H1 (cell line): Measurements from ENCODE around the gene VPS13D. TPM values are rescaled to one million over a fixed set of nuclear protein-coding genes. Genes with fewer than 3 reads are reported as not detected.

ENCODE experiments used
- CTCF ChIA-PET: fragments of 300-600 bp; sonication (Branson Sonifier 250); formaldehyde crosslinking; loops from one replicate; lab custom pipeline; 2021; ENCODE audit not compliant: partially characterized antibody; lab: Charles Lee
- POLR2A ChIA-PET: fragments of 300-600 bp; sonication (Branson Sonifier 250); formaldehyde crosslinking; loops from one replicate; lab custom pipeline; 2021; ENCODE audit warnings: inconsistent platforms; ENCODE audit not compliant: partially characterized antibody; lab: Charles Lee
- DNase-seq, 2 experiments: peaks; one replicate each; pipeline versions ENCODE4 v3.0.0 to v3.0.0-alpha.2; 2010 to 2022; ENCODE audit warnings: low spot score in 2 of 2, low read depth in 1 of 2, mixed read lengths in 1 of 2
- FAIRE-seq: peaks from 2 replicates; lab custom pipeline; 2011; peaks lifted over from hg19 to GRCh38; lab: Jason Lieb, UNC
- H2AFZ ChIP-seq: 2 replicates; pipeline ENCODE4 v1.8.1; 2012; ENCODE audit warnings: low read length, inconsistent platforms
- H2AK5ac ChIP-seq: 2 replicates; pipeline ENCODE4 v1.6.1; 2013; ENCODE audit warnings: low read depth, low read length
- H2BK120ac ChIP-seq: replicated peaks from 2 replicates; pipeline ENCODE3; 2013; ENCODE audit warnings: low read depth, low read length, inconsistent platforms
- H2BK12ac ChIP-seq: 2 replicates; pipeline ENCODE4 v1.6.1; 2013; ENCODE audit warnings: low read depth, low read length
- H2BK15ac ChIP-seq: 2 replicates; pipeline ENCODE4 v1.6.1; 2013; ENCODE audit warnings: low read length
- H2BK20ac ChIP-seq: 2 replicates; pipeline ENCODE4 v1.6.1; 2013; ENCODE audit warnings: low read length
- H2BK5ac ChIP-seq: 2 replicates; pipeline ENCODE4 v1.6.1; 2013; ENCODE audit warnings: low read depth, low read length
- H3K14ac ChIP-seq: 2 replicates; pipeline ENCODE4 v1.6.1; 2013; ENCODE audit warnings: inconsistent platforms; ENCODE audit not compliant: insufficient read length
- H3K18ac ChIP-seq: 2 replicates; pipeline ENCODE4 v1.6.1; 2013; ENCODE audit warnings: low read length; ENCODE audit errors: extremely low read depth
- H3K23ac ChIP-seq: 2 replicates; pipeline ENCODE4 v1.6.1; 2013; ENCODE audit warnings: inconsistent platforms; ENCODE audit not compliant: insufficient read length
- H3K23me2 ChIP-seq: 2 replicates; pipeline ENCODE4 v1.6.1; 2013; ENCODE audit warnings: low read depth, low read length
- H3K27ac ChIP-seq: 2 replicates; pipeline ENCODE4 v1.6.1; 2011; ENCODE audit warnings: low read depth, low read length, inconsistent platforms
- H3K27me3 ChIP-seq, 4 experiments: replicated peaks in 1 of 4; 1 replicate in 1 of 4; 2 replicates in 3 of 4; pipeline versions ENCODE4 v1.6.1 to v1.8.1; 2011 to 2013; ENCODE audit warnings: low read length in 3 of 4, mild to moderate bottlenecking in 3 of 4, inconsistent platforms in 2 of 4, mixed read lengths in 2 of 4, moderate library complexity in 1 of 4; ENCODE audit not compliant: control insufficient read depth in 3 of 4, insufficient read depth in 3 of 4; ENCODE audit errors: extremely low read depth in 1 of 4
- H3K36me3 ChIP-seq, 4 experiments: 2 replicates each; pipeline versions ENCODE4 v1.6.1 to v1.8.1; 2011 to 2013; ENCODE audit warnings: mild to moderate bottlenecking in 4 of 4, low read length in 3 of 4, moderate library complexity in 2 of 4, control low read depth in 1 of 4, inconsistent platforms in 1 of 4; ENCODE audit not compliant: insufficient read depth in 4 of 4, control insufficient read depth in 2 of 4
- H3K4ac ChIP-seq: replicated peaks from 2 replicates; pipeline ENCODE3; 2013; ENCODE audit warnings: low read length, low read depth, mixed read lengths, inconsistent platforms; ENCODE audit not compliant: insufficient read length
- H3K4me1 ChIP-seq, 4 experiments: replicated peaks in 1 of 4; 1 replicate in 1 of 4; 2 replicates in 3 of 4; pipeline versions ENCODE4 v1.6.1 to v1.8.1; 2011 to 2013; ENCODE audit warnings: low read length in 3 of 4, inconsistent platforms in 2 of 4, mixed read lengths in 1 of 4; ENCODE audit not compliant: insufficient read depth in 4 of 4, control insufficient read depth in 3 of 4
- H3K4me2 ChIP-seq, 2 experiments: 2 replicates each; pipeline versions ENCODE4 v1.6.1 to v1.8.1; 2011 to 2013; ENCODE audit warnings: low read depth in 2 of 2, low read length in 2 of 2, control low read depth in 1 of 2, inconsistent platforms in 1 of 2, mild to moderate bottlenecking in 1 of 2; ENCODE audit not compliant: insufficient read depth in 1 of 2
- H3K4me3 ChIP-seq, 4 experiments: fragments of 200-600, 300-600 bp in 1 of 4; sonication (generic), shearing (Covaris generic), sonication (Bioruptor Twin) in 1 of 4; 2 replicates each; pipeline versions ENCODE4 v1.5.1 to v1.8.1; 2011 to 2016; ENCODE audit warnings: low read length in 4 of 4, low read depth in 3 of 4, control low read depth in 2 of 4, inconsistent platforms in 2 of 4, mild to moderate bottlenecking in 2 of 4, mixed read lengths in 1 of 4, moderate library complexity in 1 of 4; ENCODE audit not compliant: insufficient read depth in 2 of 4; ENCODE audit errors: extremely low read depth in 1 of 4
- H3K56ac ChIP-seq: replicated peaks from 2 replicates; pipeline ENCODE3; 2013; ENCODE audit warnings: low read depth, mild to moderate bottlenecking, mixed read lengths, low read length, inconsistent platforms; ENCODE audit not compliant: insufficient read length
- H3K79me1 ChIP-seq: 2 replicates; pipeline ENCODE4 v1.6.1; 2013; ENCODE audit warnings: low read depth, low read length, control low read depth
- H3K79me2 ChIP-seq, 2 experiments: 2 replicates each; pipeline versions ENCODE4 v1.6.1 to v1.8.1; 2012 to 2013; ENCODE audit warnings: low read length in 2 of 2, mild to moderate bottlenecking in 2 of 2, inconsistent platforms in 1 of 2; ENCODE audit not compliant: insufficient read depth in 2 of 2, control insufficient read depth in 1 of 2
- H3K9ac ChIP-seq, 4 experiments: replicated peaks in 1 of 4; 1 replicate in 1 of 4; 2 replicates in 3 of 4; pipeline versions ENCODE4 v1.6.1 to v1.8.1; 2011 to 2013; ENCODE audit warnings: low read depth in 3 of 4, low read length in 3 of 4, control low read depth in 2 of 4, mild to moderate bottlenecking in 2 of 4, moderate library complexity in 2 of 4, inconsistent platforms in 1 of 4; ENCODE audit errors: extremely low read depth in 1 of 4
- H3K9me3 ChIP-seq, 2 experiments: 2 replicates each; pipeline versions ENCODE4 v1.6.1 to v1.8.1; 2012 to 2013; ENCODE audit warnings: mild to moderate bottlenecking in 2 of 2, moderate library complexity in 2 of 2, control low read depth in 1 of 2, inconsistent platforms in 1 of 2, low read depth in 1 of 2, low read length in 1 of 2, mixed read lengths in 1 of 2; ENCODE audit not compliant: insufficient read depth in 2 of 2
- H4K20me1 ChIP-seq, 2 experiments: replicated peaks in 1 of 2; 2 replicates each; pipeline versions ENCODE3 to v1.8.1; 2011 to 2013; ENCODE audit warnings: inconsistent platforms in 2 of 2, low read length in 2 of 2, mild to moderate bottlenecking in 1 of 2; ENCODE audit not compliant: insufficient read depth in 2 of 2, control insufficient read depth in 1 of 2
- H4K5ac ChIP-seq: 2 replicates; pipeline ENCODE4 v1.6.1; 2013; ENCODE audit warnings: low read length, low read depth, mixed read lengths, inconsistent platforms; ENCODE audit not compliant: insufficient read length
- H4K8ac ChIP-seq: 2 replicates; pipeline ENCODE4 v1.8.0; 2013; ENCODE audit warnings: mild to moderate bottlenecking, moderate library complexity, low read length, inconsistent platforms; ENCODE audit not compliant: insufficient read depth; ENCODE audit errors: extremely low read depth
- H4K91ac ChIP-seq: replicated peaks from 2 replicates; pipeline ENCODE3; 2013; ENCODE audit warnings: low read length, mixed read lengths, inconsistent platforms; ENCODE audit not compliant: insufficient read length
- BCL11A ChIP-seq, 2 experiments: IDR thresholded peaks; one replicate each; pipeline ENCODE4 v1.6.1; 2011; ENCODE audit warnings: low read depth in 2 of 2, low read length in 2 of 2, mild to moderate bottlenecking in 2 of 2
- CTBP2 ChIP-seq: IDR thresholded peaks from 2 replicates; pipeline ENCODE4 v1.7.0; 2011; ENCODE audit warnings: borderline replicate concordance, mild to moderate bottlenecking, moderate library complexity, mixed read lengths, low read length; ENCODE audit not compliant: insufficient read depth, insufficient read length
- HDAC6 ChIP-seq: IDR thresholded peaks from one replicate; pipeline ENCODE4 v1.7.1; 2012; ENCODE audit warnings: low read depth, mild to moderate bottlenecking, inconsistent platforms, low read length, moderate library complexity
- PHF8 ChIP-seq: fragments of 200-600 bp; sonication (generic); conservative IDR thresholded peaks from 2 replicates; pipeline ENCODE4 v1.7.1; 2012; ENCODE audit warnings: low read depth, mild to moderate bottlenecking, inconsistent platforms, low read length, moderate library complexity
- POLR2AphosphoS5 ChIP-seq: IDR thresholded peaks from 2 replicates; pipeline ENCODE4 v1.6.1; 2011; ENCODE audit warnings: low read depth, low read length
- RXRA ChIP-seq: IDR thresholded peaks from 2 replicates; pipeline ENCODE4 v1.6.1; 2011; ENCODE audit warnings: low read depth, mild to moderate bottlenecking, low read length, moderate library complexity; ENCODE audit not compliant: insufficient read depth
- SIRT6 ChIP-seq: IDR thresholded peaks from one replicate; pipeline ENCODE4 v1.7.1; 2012; ENCODE audit warnings: low read length, inconsistent platforms
- SP1 ChIP-seq: IDR thresholded peaks from 2 replicates; pipeline ENCODE4 v1.6.1; 2011; ENCODE audit warnings: low read depth, low read length
- TAF7 ChIP-seq: optimal IDR thresholded peaks from 2 replicates; pipeline ENCODE3; 2011; ENCODE audit warnings: low read depth, mild to moderate bottlenecking, inconsistent platforms, low read length, moderate library complexity, borderline replicate concordance
- TCF12 ChIP-seq: IDR thresholded peaks from 2 replicates; pipeline ENCODE4 v1.6.1; 2011; ENCODE audit warnings: low read depth, mild to moderate bottlenecking, low read length
- TEAD4 ChIP-seq: IDR thresholded peaks from 2 replicates; pipeline ENCODE4 v1.6.1; 2012; ENCODE audit warnings: low read depth, low read length, inconsistent platforms, mixed read lengths
- USF2 ChIP-seq: IDR thresholded peaks from 2 replicates; pipeline ENCODE4 v1.6.1; 2011; ENCODE audit warnings: low read length, improper control_type of control experiment
- WGBS, 2 experiments: shearing (Covaris generic) in 1 of 2; methylation state at CpG; one replicate each; pipeline versions ENCODE4 v1.1.6 to v1.1.7; 2013 to 2015; ENCODE audit warnings: low lambda C conversion rate in 2 of 2, mixed read lengths in 2 of 2, inconsistent platforms in 1 of 2, low coverage in 1 of 2, missing lambda C conversion rate in 1 of 2; ENCODE audit not compliant: insufficient replicate concordance in 2 of 2, insufficient coverage in 1 of 2, insufficient read length in 1 of 2; ENCODE audit errors: extremely low coverage in 1 of 2, missing lambda C conversion rate in 1 of 2; 5-methylcytosine and 5-hydroxymethylcytosine counted together
- polyA plus RNA-seq, 7 experiments: library from polyadenylated mRNA; depleted of rRNA in 3 of 7; stranded (reverse) in 5 of 7; unstranded in 2 of 7; fragments of >200 nt in 5 of 7; fragments of 200-250 nt in 2 of 7; gene quantifications; 1 replicate in 5 of 7; 2 replicates in 1 of 7; 4 replicates in 1 of 7; pipeline versions ENCODE4 v1.2.1 to v1.2.3, GENCODE V29; 2011 to 2013; ENCODE audit warnings: missing spikeins in 2 of 7, mixed read lengths in 2 of 7
- total RNA-seq: library from RNA; stranded (reverse); fragmentation: NEBNext Ultra II Directional; extraction: Animal tissue kit (Norgen Biotek cat#: 25700); gene quantifications from 2 replicates; pipeline ENCODE4 v1.2.1, GENCODE V29; 2021
- TF ChIP-seq, protein P1 (sequence below): IDR thresholded peaks from 2 replicates; pipeline ENCODE4 v1.6.1; 2012; ENCODE audit warnings: inconsistent platforms

VPS13D gene
- total and polyA plus RNA-seq, 2 of the 8 experiments (the other 6 are each of a cell fraction or from before 2014, with no cell fraction given): 10.9 to 31.2 TPM

- no peak overlapping the region for H4K5ac ChIP-seq
- peaks cover 2 to 22% (median 8%) of the 10 kb centered on the region in 4 experiments; a peak in 5 of 8 replicates for H3K36me3 ChIP-seq
- no peak overlapping the region for H2BK12ac ChIP-seq
- no peaks in the 10 kb centered on the region for H3K23me2 ChIP-seq
- CTCF ChIA-PET: interaction anchor here (0.6 to 1.1 kb wide), 3 partner anchors 63 to 1043 kb away, joined by 3 read pairs; no protein-coding TSS in a partner anchor
- H3K4me1 ChIP-seq: no peaks in the 10 kb centered on the region
- H2BK20ac ChIP-seq: no peak overlapping the region
- POLR2A ChIA-PET: no interaction called here
- H3K4ac ChIP-seq: no peak overlapping the region
- FAIRE-seq: no peak
- no peak overlapping the region for H4K8ac ChIP-seq
- no peaks in the 10 kb centered on the region for H3K9me3 ChIP-seq
- H2BK120ac ChIP-seq: no peak overlapping the region
- H3K14ac ChIP-seq: no peak overlapping the region
- no peaks in the 10 kb centered on the region; the same call in 1 of the 2 replicates for H3K79me1 ChIP-seq
- no peak overlapping the region for H3K18ac ChIP-seq
- H3K27me3 ChIP-seq: no peaks in the 10 kb centered on the region
- no peak overlapping the region for H2AK5ac ChIP-seq
- no peak overlapping the region for H3K23ac ChIP-seq
- no peak overlapping the region for H3K27ac ChIP-seq
- H4K91ac ChIP-seq: no peak overlapping the region
- no peaks in the 10 kb centered on the region for H4K20me1 ChIP-seq
- H3K9ac ChIP-seq: no peak overlapping the region
- no peak overlapping the region for H2BK5ac ChIP-seq
- no peak overlapping the region for H3K4me3 ChIP-seq
- no peak overlapping the region for H2AFZ ChIP-seq
- no peaks in the 10 kb centered on the region for H3K79me2 ChIP-seq
- no peak overlapping the region for H2BK15ac ChIP-seq
- no peak for DNase-seq
- H3K4me2 ChIP-seq: no peak overlapping the region
- H3K56ac ChIP-seq: no peak overlapping the region
- WGBS, 2 experiments: 87% methylated on average over 3 of the region's 3 CpGs; no CpG with 5 or more reads in 1 of the 2 experiments
- TF ChIP-seq BCL11A (IDR thresholded peaks at IDR 0.05; ENCODE audit: low read depth in 2 of 2, low read length in 2 of 2): no peak
- no peak for TF ChIP-seq SP1
- no peak for TF ChIP-seq PHF8
- TF ChIP-seq, protein P1, sequence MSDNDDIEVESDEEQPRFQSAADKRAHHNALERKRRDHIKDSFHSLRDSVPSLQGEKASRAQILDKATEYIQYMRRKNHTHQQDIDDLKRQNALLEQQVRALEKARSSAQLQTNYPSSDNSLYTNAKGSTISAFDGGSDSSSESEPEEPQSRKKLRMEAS: no peak
- no peak for TF ChIP-seq TEAD4
- TF ChIP-seq TAF7: no peak
- no peak for TF ChIP-seq CTBP2
- no peak for TF ChIP-seq RXRA
- TF ChIP-seq SIRT6: no peak
- TF ChIP-seq HDAC6: no peak
- TF ChIP-seq TCF12: no peak
- no peak for TF ChIP-seq POLR2AphosphoS5
- TF ChIP-seq USF2: no peak
Measured at GRCh38 chr1:12402159-12402673, 172.4 kb downstream of the VPS13D start.
